H1 (cell line): ENCODE results near the gene NEURL1. TPM values are rescaled to one million over a fixed set of nuclear protein-coding genes. Genes with fewer than 3 reads are reported as not detected.

Experiments used
- CTCF ChIA-PET: fragments of 300-600 bp; sonication (Branson Sonifier 250); formaldehyde crosslinking; loops from one replicate; lab custom pipeline; 2021; ENCODE audit not compliant: partially characterized antibody; lab: Charles Lee
- POLR2A ChIA-PET: fragments of 300-600 bp; sonication (Branson Sonifier 250); formaldehyde crosslinking; loops from one replicate; lab custom pipeline; 2021; ENCODE audit warnings: inconsistent platforms; ENCODE audit not compliant: partially characterized antibody; lab: Charles Lee
- DNase-seq, 2 experiments: peaks; one replicate each; pipeline versions ENCODE4 v3.0.0 to v3.0.0-alpha.2; 2010 to 2022; ENCODE audit warnings: low spot score in 2 of 2, low read depth in 1 of 2, mixed read lengths in 1 of 2
- FAIRE-seq: peaks from 2 replicates; lab custom pipeline; 2011; peaks lifted over from hg19 to GRCh38; lab: Jason Lieb, UNC
- H2AFZ ChIP-seq: 2 replicates; pipeline ENCODE4 v1.8.1; 2012; ENCODE audit warnings: low read length, inconsistent platforms
- H2AK5ac ChIP-seq: 2 replicates; pipeline ENCODE4 v1.6.1; 2013; ENCODE audit warnings: low read depth, low read length
- H2BK120ac ChIP-seq: replicated peaks from 2 replicates; pipeline ENCODE3; 2013; ENCODE audit warnings: low read depth, low read length, inconsistent platforms
- H2BK12ac ChIP-seq: 2 replicates; pipeline ENCODE4 v1.6.1; 2013; ENCODE audit warnings: low read depth, low read length
- H2BK15ac ChIP-seq: 2 replicates; pipeline ENCODE4 v1.6.1; 2013; ENCODE audit warnings: low read length
- H2BK20ac ChIP-seq: 2 replicates; pipeline ENCODE4 v1.6.1; 2013; ENCODE audit warnings: low read length
- H2BK5ac ChIP-seq: 2 replicates; pipeline ENCODE4 v1.6.1; 2013; ENCODE audit warnings: low read depth, low read length
- H3K14ac ChIP-seq: 2 replicates; pipeline ENCODE4 v1.6.1; 2013; ENCODE audit warnings: inconsistent platforms; ENCODE audit not compliant: insufficient read length
- H3K18ac ChIP-seq: 2 replicates; pipeline ENCODE4 v1.6.1; 2013; ENCODE audit warnings: low read length; ENCODE audit errors: extremely low read depth
- H3K23ac ChIP-seq: 2 replicates; pipeline ENCODE4 v1.6.1; 2013; ENCODE audit warnings: inconsistent platforms; ENCODE audit not compliant: insufficient read length
- H3K23me2 ChIP-seq: 2 replicates; pipeline ENCODE4 v1.6.1; 2013; ENCODE audit warnings: low read depth, low read length
- H3K27ac ChIP-seq: 2 replicates; pipeline ENCODE4 v1.6.1; 2011; ENCODE audit warnings: low read depth, low read length, inconsistent platforms
- H3K27me3 ChIP-seq, 4 experiments: replicated peaks in 1 of 4; 1 replicate in 1 of 4; 2 replicates in 3 of 4; pipeline versions ENCODE4 v1.6.1 to v1.8.1; 2011 to 2013; ENCODE audit warnings: low read length in 3 of 4, mild to moderate bottlenecking in 3 of 4, inconsistent platforms in 2 of 4, mixed read lengths in 2 of 4, moderate library complexity in 1 of 4; ENCODE audit not compliant: control insufficient read depth in 3 of 4, insufficient read depth in 3 of 4; ENCODE audit errors: extremely low read depth in 1 of 4
- H3K36me3 ChIP-seq, 4 experiments: 2 replicates each; pipeline versions ENCODE4 v1.6.1 to v1.8.1; 2011 to 2013; ENCODE audit warnings: mild to moderate bottlenecking in 4 of 4, low read length in 3 of 4, moderate library complexity in 2 of 4, control low read depth in 1 of 4, inconsistent platforms in 1 of 4; ENCODE audit not compliant: insufficient read depth in 4 of 4, control insufficient read depth in 2 of 4
- H3K4ac ChIP-seq: replicated peaks from 2 replicates; pipeline ENCODE3; 2013; ENCODE audit warnings: low read length, low read depth, mixed read lengths, inconsistent platforms; ENCODE audit not compliant: insufficient read length
- H3K4me1 ChIP-seq, 4 experiments: replicated peaks in 1 of 4; 1 replicate in 1 of 4; 2 replicates in 3 of 4; pipeline versions ENCODE4 v1.6.1 to v1.8.1; 2011 to 2013; ENCODE audit warnings: low read length in 3 of 4, inconsistent platforms in 2 of 4, mixed read lengths in 1 of 4; ENCODE audit not compliant: insufficient read depth in 4 of 4, control insufficient read depth in 3 of 4
- H3K4me2 ChIP-seq, 2 experiments: 2 replicates each; pipeline versions ENCODE4 v1.6.1 to v1.8.1; 2011 to 2013; ENCODE audit warnings: low read depth in 2 of 2, low read length in 2 of 2, control low read depth in 1 of 2, inconsistent platforms in 1 of 2, mild to moderate bottlenecking in 1 of 2; ENCODE audit not compliant: insufficient read depth in 1 of 2
- H3K4me3 ChIP-seq, 4 experiments: fragments of 200-600, 300-600 bp in 1 of 4; sonication (generic), shearing (Covaris generic), sonication (Bioruptor Twin) in 1 of 4; 2 replicates each; pipeline versions ENCODE4 v1.5.1 to v1.8.1; 2011 to 2016; ENCODE audit warnings: low read length in 4 of 4, low read depth in 3 of 4, control low read depth in 2 of 4, inconsistent platforms in 2 of 4, mild to moderate bottlenecking in 2 of 4, mixed read lengths in 1 of 4, moderate library complexity in 1 of 4; ENCODE audit not compliant: insufficient read depth in 2 of 4; ENCODE audit errors: extremely low read depth in 1 of 4
- H3K56ac ChIP-seq: replicated peaks from 2 replicates; pipeline ENCODE3; 2013; ENCODE audit warnings: low read depth, mild to moderate bottlenecking, mixed read lengths, low read length, inconsistent platforms; ENCODE audit not compliant: insufficient read length
- H3K79me1 ChIP-seq: 2 replicates; pipeline ENCODE4 v1.6.1; 2013; ENCODE audit warnings: low read depth, low read length, control low read depth
- H3K79me2 ChIP-seq, 2 experiments: 2 replicates each; pipeline versions ENCODE4 v1.6.1 to v1.8.1; 2012 to 2013; ENCODE audit warnings: low read length in 2 of 2, mild to moderate bottlenecking in 2 of 2, inconsistent platforms in 1 of 2; ENCODE audit not compliant: insufficient read depth in 2 of 2, control insufficient read depth in 1 of 2
- H3K9ac ChIP-seq, 4 experiments: replicated peaks in 1 of 4; 1 replicate in 1 of 4; 2 replicates in 3 of 4; pipeline versions ENCODE4 v1.6.1 to v1.8.1; 2011 to 2013; ENCODE audit warnings: low read depth in 3 of 4, low read length in 3 of 4, control low read depth in 2 of 4, mild to moderate bottlenecking in 2 of 4, moderate library complexity in 2 of 4, inconsistent platforms in 1 of 4; ENCODE audit errors: extremely low read depth in 1 of 4
- H3K9me3 ChIP-seq, 2 experiments: 2 replicates each; pipeline versions ENCODE4 v1.6.1 to v1.8.1; 2012 to 2013; ENCODE audit warnings: mild to moderate bottlenecking in 2 of 2, moderate library complexity in 2 of 2, control low read depth in 1 of 2, inconsistent platforms in 1 of 2, low read depth in 1 of 2, low read length in 1 of 2, mixed read lengths in 1 of 2; ENCODE audit not compliant: insufficient read depth in 2 of 2
- H4K20me1 ChIP-seq, 2 experiments: replicated peaks in 1 of 2; 2 replicates each; pipeline versions ENCODE3 to v1.8.1; 2011 to 2013; ENCODE audit warnings: inconsistent platforms in 2 of 2, low read length in 2 of 2, mild to moderate bottlenecking in 1 of 2; ENCODE audit not compliant: insufficient read depth in 2 of 2, control insufficient read depth in 1 of 2
- H4K5ac ChIP-seq: 2 replicates; pipeline ENCODE4 v1.6.1; 2013; ENCODE audit warnings: low read length, low read depth, mixed read lengths, inconsistent platforms; ENCODE audit not compliant: insufficient read length
- H4K8ac ChIP-seq: 2 replicates; pipeline ENCODE4 v1.8.0; 2013; ENCODE audit warnings: mild to moderate bottlenecking, moderate library complexity, low read length, inconsistent platforms; ENCODE audit not compliant: insufficient read depth; ENCODE audit errors: extremely low read depth
- H4K91ac ChIP-seq: replicated peaks from 2 replicates; pipeline ENCODE3; 2013; ENCODE audit warnings: low read length, mixed read lengths, inconsistent platforms; ENCODE audit not compliant: insufficient read length
- CEBPB ChIP-seq: IDR thresholded peaks from 2 replicates; pipeline ENCODE4 v1.6.1; 2012; ENCODE audit warnings: low read depth, low read length
- CTBP2 ChIP-seq: IDR thresholded peaks from 2 replicates; pipeline ENCODE4 v1.7.0; 2011; ENCODE audit warnings: borderline replicate concordance, mild to moderate bottlenecking, moderate library complexity, mixed read lengths, low read length; ENCODE audit not compliant: insufficient read depth, insufficient read length
- EP300 ChIP-seq, 2 experiments: IDR thresholded peaks; 1 replicate in 1 of 2; 2 replicates in 1 of 2; pipeline ENCODE4 v1.6.1; 2011 to 2012; ENCODE audit warnings: low read depth in 2 of 2, low read length in 2 of 2, mild to moderate bottlenecking in 2 of 2, borderline replicate concordance in 1 of 2, inconsistent platforms in 1 of 2, moderate library complexity in 1 of 2
- JUN ChIP-seq: IDR thresholded peaks from 2 replicates; pipeline ENCODE4 v1.6.1; 2011; ENCODE audit warnings: low read depth, mild to moderate bottlenecking, improper control_type of control experiment, low read length
- SP2 ChIP-seq: IDR thresholded peaks from 2 replicates; pipeline ENCODE4 v1.6.1; 2012; ENCODE audit warnings: mild to moderate bottlenecking, low read length, inconsistent platforms
- WGBS, 2 experiments: shearing (Covaris generic) in 1 of 2; methylation state at CpG; one replicate each; pipeline versions ENCODE4 v1.1.6 to v1.1.7; 2013 to 2015; ENCODE audit warnings: low lambda C conversion rate in 2 of 2, mixed read lengths in 2 of 2, inconsistent platforms in 1 of 2, low coverage in 1 of 2, missing lambda C conversion rate in 1 of 2; ENCODE audit not compliant: insufficient replicate concordance in 2 of 2, insufficient coverage in 1 of 2, insufficient read length in 1 of 2; ENCODE audit errors: extremely low coverage in 1 of 2, missing lambda C conversion rate in 1 of 2; 5-methylcytosine and 5-hydroxymethylcytosine counted together
- polyA plus RNA-seq, 7 experiments: library from polyadenylated mRNA; depleted of rRNA in 3 of 7; stranded (reverse) in 5 of 7; unstranded in 2 of 7; fragments of >200 nt in 5 of 7; fragments of 200-250 nt in 2 of 7; gene quantifications; 1 replicate in 5 of 7; 2 replicates in 1 of 7; 4 replicates in 1 of 7; pipeline versions ENCODE4 v1.2.1 to v1.2.3, GENCODE V29; 2011 to 2013; ENCODE audit warnings: missing spikeins in 2 of 7, mixed read lengths in 2 of 7
- total RNA-seq: library from RNA; stranded (reverse); fragmentation: NEBNext Ultra II Directional; extraction: Animal tissue kit (Norgen Biotek cat#: 25700); gene quantifications from 2 replicates; pipeline ENCODE4 v1.2.1, GENCODE V29; 2021

Gene NEURL1
- total and polyA plus RNA-seq, 2 of the 8 experiments (the other 6 are each of a cell fraction or from before 2014, with no cell fraction given): 0.54 to 0.58 TPM

GRCh38 chr10:103613616-103614015 is 120.1 kb downstream of the NEURL1 start:
- Histone ChIP-seq H3K4me2 (no peak overlapping the region), H2AFZ (no peak overlapping the region), H3K36me3 (no peaks in the 10 kb centered on the region; a peak in 1 of 8 replicates), H4K5ac (no peak overlapping the region), H3K23me2 (peaks cover 2% of the 10 kb centered on the region; the same call in 1 of the 2 replicates), H3K9me3 (no peaks in the 10 kb centered on the region), H3K27ac (no peak overlapping the region), H4K20me1 (no peaks in the 10 kb centered on the region), H3K18ac (no peak overlapping the region; the same call in 1 of the 2 replicates), H3K4me1 (no peaks in the 10 kb centered on the region), H2BK5ac (no peak overlapping the region), H3K14ac (no peak overlapping the region), H3K79me2 (no peaks in the 10 kb centered on the region), H3K23ac (no peak overlapping the region), H3K4me3 (no peak overlapping the region), H3K27me3 (no peaks in the 10 kb centered on the region; a peak in 1 of 7 replicates), H2BK120ac (no peak overlapping the region), H3K79me1 (no peaks in the 10 kb centered on the region), H3K9ac (no peak overlapping the region), H2BK15ac (no peak overlapping the region), H3K4ac (no peak overlapping the region), H2BK20ac (no peak overlapping the region), H2AK5ac (no peak overlapping the region), H4K91ac (no peak overlapping the region), H3K56ac (no peak overlapping the region), H2BK12ac (no peak overlapping the region), H4K8ac (no peak overlapping the region)
- 78% methylated on average over 2 of the region's 2 CpGs; no CpG with 5 or more reads in 1 of the 2 experiments for WGBS, 2 experiments
- DNase-seq (no peak), FAIRE-seq (no peak)
- CTCF ChIA-PET: interaction anchor here (1.0 to 10.9 kb wide), 12 partner anchors 8 to 97 kb away, joined by 3 to 91 read pairs (median 7); no protein-coding TSS in a partner anchor
- POLR2A ChIA-PET: interaction anchor here (2.3 to 2.6 kb wide), 2 partner anchors 11 to 14 kb away, joined by 6 to 8 read pairs; no protein-coding TSS in a partner anchor
- TF ChIP-seq EP300 (IDR thresholded peaks at IDR 0.05; ENCODE audit: borderline replicate concordance in 1 of 2, low read depth in 2 of 2, low read length in 2 of 2) (no peak), JUN (no peak), CTBP2 (no peak), SP2 (no peak), CEBPB (no peak)
